ACC112 (cell line): ENCODE measurements around the gene ANKRD44.

Experiments used
- H2AFZ ChIP-seq: fragments of 200-600 bp; sonication (generic); one replicate; pipeline ENCODE4 v1.6.0; 2017; ENCODE audit warnings: antibody characterized with exemption, low read length; ENCODE audit not compliant: unreplicated experiment
- H3K27ac ChIP-seq: fragments of 200-600 bp; sonication (generic); 2 replicates; pipeline ENCODE4 v1.5.1; 2014; ENCODE audit warnings: low read depth, mild to moderate bottlenecking, antibody characterized with exemption, low read length, moderate library complexity
- H3K27me3 ChIP-seq: fragments of 200-600 bp; sonication (generic); 2 replicates; pipeline ENCODE4 v1.6.1; 2014; ENCODE audit warnings: mild to moderate bottlenecking, antibody characterized with exemption, low read length, moderate library complexity, mixed read lengths; ENCODE audit not compliant: insufficient read depth
- H3K36me3 ChIP-seq: fragments of 200-600 bp; sonication (generic); 2 replicates; pipeline ENCODE4 v1.6.1; 2016; ENCODE audit warnings: mild to moderate bottlenecking, antibody characterized with exemption, low read length, moderate library complexity, mixed read lengths; ENCODE audit not compliant: insufficient read depth
- H3K4me1 ChIP-seq: fragments of 200-600 bp; sonication (generic); one replicate; pipeline ENCODE4 v1.6.1; 2016; ENCODE audit warnings: low read length, mixed read lengths; ENCODE audit not compliant: insufficient read depth, unreplicated experiment, control insufficient read depth
- H3K4me3 ChIP-seq: fragments of 200-600 bp; sonication (generic); 2 replicates; pipeline ENCODE4 v1.5.1; 2014; ENCODE audit warnings: mild to moderate bottlenecking, low read depth, low read length
- H3K79me2 ChIP-seq: fragments of 200-600 bp; sonication (generic); one replicate; pipeline ENCODE4 v1.6.0; 2016; ENCODE audit warnings: low read length; ENCODE audit not compliant: control insufficient read depth, unreplicated experiment, insufficient read depth

The ANKRD44 gene

GRCh38 chr2:197207598-197207997 lies 103.0 kb downstream of the ANKRD44 start:
- Histone ChIP-seq H3K79me2 (no peaks in the 10 kb centered on the region), H3K4me1 (peaks cover 9% of the 10 kb centered on the region), H3K27me3 (no peaks in the 10 kb centered on the region), H2AFZ (no peak overlapping the region), H3K4me3 (no peak overlapping the region), H3K36me3 (no peaks in the 10 kb centered on the region), H3K27ac (no peak overlapping the region)

GRCh38 chr2:197207106-197207505 lies 103.5 kb downstream of the ANKRD44 start:
- no peaks in the 10 kb centered on the region for H3K79me2 ChIP-seq
- no peaks in the 10 kb centered on the region for H3K36me3 ChIP-seq
- H3K27ac ChIP-seq, result no peak overlapping the region
- no peaks in the 10 kb centered on the region for H3K27me3 ChIP-seq
- no peak overlapping the region for H3K4me3 ChIP-seq
- H2AFZ ChIP-seq, result no peak overlapping the region
- peaks cover 9% of the 10 kb centered on the region for H3K4me1 ChIP-seq

DNA sequence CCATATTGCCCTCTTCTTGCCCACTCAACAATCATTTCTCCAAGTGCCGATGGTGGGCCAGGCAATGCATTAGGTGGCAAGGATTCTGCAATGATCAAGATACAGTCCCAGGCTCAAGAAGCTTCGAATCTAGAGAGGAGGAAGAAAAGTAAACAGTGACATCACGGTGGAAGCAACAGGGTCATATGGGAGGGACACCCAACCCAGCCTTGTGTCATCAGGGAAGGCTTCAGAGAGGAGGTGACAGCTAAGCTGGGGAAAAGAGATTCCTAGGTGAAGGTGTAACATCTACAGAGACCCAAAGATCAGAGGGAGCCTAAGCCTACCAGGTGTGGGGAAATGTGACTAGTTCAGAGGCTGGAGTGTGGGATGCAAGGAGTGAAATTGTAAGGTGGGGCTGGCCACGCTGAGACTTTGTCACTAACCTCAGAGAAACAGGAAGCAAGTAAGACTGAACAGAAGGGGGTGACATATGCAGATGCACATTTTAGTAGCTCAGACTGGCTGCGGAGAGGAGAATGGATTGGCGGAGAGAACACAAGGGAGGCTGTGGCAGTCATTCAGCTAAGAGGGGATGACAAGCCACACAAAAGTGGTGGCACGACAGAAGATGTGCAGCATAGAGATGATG lies 104.9 kb downstream of the ANKRD44 start:
- no peaks in the 10 kb centered on the region for H3K36me3 ChIP-seq
- H3K4me3 ChIP-seq, result no peak overlapping the region
- H2AFZ ChIP-seq, result no peak overlapping the region
- H3K79me2 ChIP-seq, result no peaks in the 10 kb centered on the region
- H3K4me1 ChIP-seq, result peaks cover 9% of the 10 kb centered on the region
- H3K27me3 ChIP-seq, result no peaks in the 10 kb centered on the region
- H3K27ac ChIP-seq, result no peak overlapping the region

- Histone ChIP-seq H3K36me3 (no peaks in the 10 kb centered on the region), H3K4me1 (peaks cover 9% of the 10 kb centered on the region), H3K79me2 (no peaks in the 10 kb centered on the region), H3K4me3 (no peak overlapping the region), H3K27ac (no peak overlapping the region), H2AFZ (no peak overlapping the region), H3K27me3 (no peaks in the 10 kb centered on the region)
Measured at GRCh38 chr2:197204519-197205250, 105.9 kb downstream of the ANKRD44 start.

GRCh38 chr2:197201874-197202273 lies 108.7 kb downstream of the ANKRD44 start:
- Histone ChIP-seq H3K36me3 (no peaks in the 10 kb centered on the region), H3K27me3 (no peaks in the 10 kb centered on the region), H3K27ac (no peak overlapping the region), H3K4me3 (no peak overlapping the region), H3K79me2 (no peaks in the 10 kb centered on the region), H3K4me1 (peaks cover 9% of the 10 kb centered on the region), H2AFZ (no peak overlapping the region)

DNA sequence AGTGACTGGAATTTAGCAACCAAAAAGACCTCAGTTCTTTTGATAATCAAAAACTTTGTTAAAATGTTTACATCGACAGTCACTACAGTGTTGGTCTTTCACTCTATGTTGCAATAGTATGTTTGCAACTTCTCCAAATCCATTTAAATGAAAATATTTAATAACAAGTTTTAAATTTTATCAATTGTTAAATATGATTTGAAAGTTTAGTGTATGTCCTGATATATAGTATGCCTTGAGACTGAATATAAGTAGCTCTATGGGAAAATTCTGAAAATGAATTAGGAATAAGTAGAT lies 109.9 kb downstream of the ANKRD44 start:
- no peak overlapping the region for H3K27ac ChIP-seq
- no peaks in the 10 kb centered on the region for H3K79me2 ChIP-seq
- peaks cover 11% of the 10 kb centered on the region for H3K4me1 ChIP-seq
- H2AFZ ChIP-seq, result no peak overlapping the region
- H3K36me3 ChIP-seq, result no peaks in the 10 kb centered on the region
- H3K4me3 ChIP-seq, result no peak overlapping the region
- no peaks in the 10 kb centered on the region for H3K27me3 ChIP-seq

GRCh38 chr2:197200051-197200761 lies 110.4 kb downstream of the ANKRD44 start:
- H2AFZ ChIP-seq, result no peak overlapping the region
- no peaks in the 10 kb centered on the region for H3K79me2 ChIP-seq
- no peaks in the 10 kb centered on the region for H3K36me3 ChIP-seq
- peaks cover 16% of the 10 kb centered on the region for H3K4me1 ChIP-seq
- no peak overlapping the region for H3K27ac ChIP-seq
- no peaks in the 10 kb centered on the region for H3K27me3 ChIP-seq
- no peak overlapping the region for H3K4me3 ChIP-seq

DNA sequence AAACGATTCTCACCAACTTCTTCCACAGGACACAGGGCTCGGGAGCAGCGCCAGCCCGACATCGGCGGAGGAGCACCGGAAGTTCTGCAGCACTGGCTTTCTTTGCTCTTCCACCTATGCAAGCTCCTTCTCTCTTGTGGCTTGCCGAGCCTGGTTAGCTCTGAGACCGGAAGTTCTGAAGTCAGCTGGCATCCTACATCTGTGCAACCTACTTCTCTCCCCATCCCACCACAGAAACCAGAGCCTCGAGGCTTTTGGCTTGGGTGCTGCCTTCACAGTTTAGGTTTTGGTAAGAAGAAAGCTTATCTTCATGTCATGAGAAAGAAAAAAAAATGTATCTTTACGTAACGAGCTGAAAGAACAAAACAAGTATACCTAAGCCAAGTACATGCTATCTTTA lies 111.7 kb downstream of the ANKRD44 start:
- H3K36me3 ChIP-seq, result no peaks in the 10 kb centered on the region
- peaks cover 7% of the 10 kb centered on the region for H3K4me1 ChIP-seq
- H2AFZ ChIP-seq, result no peak overlapping the region
- H3K27me3 ChIP-seq, result no peaks in the 10 kb centered on the region
- H3K4me3 ChIP-seq, result no peak overlapping the region
- H3K79me2 ChIP-seq, result no peaks in the 10 kb centered on the region
- H3K27ac ChIP-seq, result no peak overlapping the region

- Histone ChIP-seq H3K79me2 (no peaks in the 10 kb centered on the region), H3K36me3 (no peaks in the 10 kb centered on the region), H2AFZ (no peak overlapping the region), H3K27me3 (no peaks in the 10 kb centered on the region), H3K4me3 (no peak overlapping the region), H3K4me1 (peaks cover 7% of the 10 kb centered on the region), H3K27ac (no peak overlapping the region)
Measured at GRCh38 chr2:197197895-197198311, 112.7 kb downstream of the ANKRD44 start.

DNA sequence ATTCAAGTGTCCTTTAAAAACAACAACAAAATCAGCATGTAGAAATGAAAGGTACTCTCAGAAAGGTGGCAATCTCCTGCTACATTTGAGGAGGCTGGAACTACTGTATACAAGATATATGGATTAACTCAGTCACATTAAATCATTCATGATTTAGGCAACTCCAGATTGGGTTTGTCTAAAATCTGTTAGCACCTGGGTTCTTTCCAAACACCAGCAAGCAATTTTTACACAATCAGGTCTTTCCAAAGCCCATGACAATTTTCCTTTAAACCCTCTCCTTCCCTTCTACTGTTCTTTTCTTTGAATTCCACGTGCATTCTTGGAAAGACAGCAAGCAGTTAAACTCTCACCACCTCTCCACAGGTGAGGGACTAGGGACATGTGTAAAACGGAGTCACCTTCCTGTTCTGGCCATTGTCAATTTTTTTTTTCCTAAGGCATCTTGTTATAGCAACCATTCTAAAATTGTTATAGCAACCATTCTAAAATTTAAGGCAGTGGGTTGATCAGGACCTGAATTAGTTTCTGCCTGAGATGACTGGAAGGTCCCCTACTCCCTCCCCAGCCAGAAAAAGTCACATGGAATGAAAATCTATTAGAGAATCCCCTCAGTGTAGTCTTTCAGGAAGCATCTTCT lies 113.9 kb downstream of the ANKRD44 start:
- Histone ChIP-seq H3K27me3 (no peaks in the 10 kb centered on the region), H3K36me3 (no peaks in the 10 kb centered on the region), H2AFZ (no peak overlapping the region), H3K27ac (no peak overlapping the region), H3K4me1 (peaks cover 7% of the 10 kb centered on the region), H3K4me3 (no peak overlapping the region), H3K79me2 (no peaks in the 10 kb centered on the region)
